ENCODE measurements around the gene GSC2.

The GSC2 gene

DNA sequence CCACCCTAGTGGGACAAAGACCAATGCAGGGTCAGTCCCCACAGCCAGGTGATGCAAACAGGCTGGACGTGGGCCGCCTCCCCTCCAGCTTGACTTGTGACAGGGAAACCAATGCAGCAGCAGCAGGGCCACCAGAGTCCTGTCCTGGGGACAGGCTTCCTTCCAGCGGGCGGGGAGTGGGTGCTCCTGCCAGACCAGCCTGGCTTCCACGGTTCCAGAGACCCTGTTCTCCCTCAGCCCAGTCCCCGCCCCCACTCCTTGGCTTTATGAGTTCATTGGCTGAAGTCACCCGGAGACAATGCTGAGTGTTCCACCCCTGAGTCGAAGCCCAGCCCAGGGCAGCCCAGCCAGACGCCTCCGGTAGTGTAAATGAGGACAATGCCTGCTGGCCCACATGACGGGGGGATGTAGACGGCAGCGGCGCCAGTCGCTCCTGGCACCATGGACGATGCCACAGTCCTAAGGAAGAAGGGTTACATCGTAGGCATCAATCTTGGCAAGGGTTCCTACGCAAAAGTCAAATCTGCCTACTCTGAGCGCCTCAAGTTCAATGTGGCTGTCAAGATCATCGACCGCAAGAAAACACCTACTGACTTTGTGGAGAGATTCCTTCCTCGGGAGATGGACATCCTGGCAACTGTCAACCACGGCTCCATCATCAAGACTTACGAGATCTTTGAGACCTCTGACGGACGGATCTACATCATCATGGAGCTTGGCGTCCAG, 19.0 kb downstream of the GSC2 start, which contains the start of gene TSSK2:
TSS of gene TSSK2 (plus strand) at position 350 of the 726 bp plus-strand sequence. CDS start at position 442, 92 bp downstream.
- DNase-seq (ENCODE audit: extremely low spot score), result no peak
- ChIA-PET CTCF (no interaction called here), POLR2A (interaction anchor here (3.0 kb wide), 1 partner anchor 13 kb away, joined by 10 read pairs; the partner anchor contains the start of gene ESS2)
- TF ChIP-seq LEF1 (IDR thresholded peaks at IDR 0.05; ENCODE audit: borderline replicate concordance) (no peak), SP1 (IDR thresholded peaks at IDR 0.05) (no peak), NFRKB (IDR thresholded peaks at IDR 0.05) (no peak), ARNT (IDR thresholded peaks at IDR 0.05) (no peak), FOXK2 (IDR thresholded peaks at IDR 0.05) (no peak), FOXA1 (IDR thresholded peaks at IDR 0.05) (no peak), SUZ12 (IDR thresholded peaks at IDR 0.05) (no peak), ELF4 (IDR thresholded peaks at IDR 0.05) (no peak), TARDBP (IDR thresholded peaks at IDR 0.05) (no peak), FOXM1 (IDR thresholded peaks at IDR 0.05; ENCODE audit: borderline replicate concordance) (no peak), ZNF384 (IDR thresholded peaks at IDR 0.05) (no peak), BHLHE40 (IDR thresholded peaks at IDR 0.05; ENCODE audit: borderline replicate concordance) (no peak), HDGF (IDR thresholded peaks at IDR 0.05; ENCODE audit: borderline replicate concordance) (no peak), CTBP1 (IDR thresholded peaks at IDR 0.05; ENCODE audit: borderline replicate concordance) (no peak), L3MBTL2 (conservative IDR thresholded peaks at IDR 0.05) (no peak)
- TF ChIP-seq, protein P1, sequence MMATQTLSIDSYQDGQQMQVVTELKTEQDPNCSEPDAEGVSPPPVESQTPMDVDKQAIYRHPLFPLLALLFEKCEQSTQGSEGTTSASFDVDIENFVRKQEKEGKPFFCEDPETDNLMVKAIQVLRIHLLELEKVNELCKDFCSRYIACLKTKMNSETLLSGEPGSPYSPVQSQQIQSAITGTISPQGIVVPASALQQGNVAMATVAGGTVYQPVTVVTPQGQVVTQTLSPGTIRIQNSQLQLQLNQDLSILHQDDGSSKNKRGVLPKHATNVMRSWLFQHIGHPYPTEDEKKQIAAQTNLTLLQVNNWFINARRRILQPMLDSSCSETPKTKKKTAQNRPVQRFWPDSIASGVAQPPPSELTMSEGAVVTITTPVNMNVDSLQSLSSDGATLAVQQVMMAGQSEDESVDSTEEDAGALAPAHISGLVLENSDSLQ (IDR thresholded peaks at IDR 0.05), result no peak

DNA sequence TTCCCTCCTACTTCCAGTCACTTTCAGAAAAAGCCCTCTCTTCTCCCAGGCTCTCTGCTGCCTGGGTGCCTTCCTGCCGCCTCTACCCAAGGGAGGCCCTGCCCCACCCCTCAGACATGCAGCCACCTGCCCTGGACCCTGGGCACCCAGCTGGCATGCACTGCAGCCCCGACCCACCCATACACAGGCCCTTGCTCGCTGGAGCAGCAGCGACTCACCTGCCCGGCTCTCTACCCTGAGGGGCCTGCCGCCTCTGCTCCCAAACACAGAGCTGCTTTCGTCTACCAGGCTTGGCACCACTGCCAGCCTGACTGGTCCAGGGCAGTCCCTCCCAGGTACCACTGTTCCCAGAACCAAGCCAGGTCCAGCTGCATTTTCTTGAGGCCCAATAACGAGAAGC, 20.2 kb downstream of the GSC2 start:
- ChIA-PET CTCF (interaction anchor here (0.6 kb wide), 1 partner anchor 14 kb away, joined by 3 read pairs; the partner anchor contains the start of gene ESS2), POLR2A (interaction anchor here (3.0 kb wide), 1 partner anchor 15 kb away, joined by 10 read pairs; the partner anchor contains the start of gene ESS2)
- no peak for TF ChIP-seq BHLHE40 (IDR thresholded peaks at IDR 0.05; ENCODE audit: borderline replicate concordance)
- no peak for TF ChIP-seq FOXK2 (IDR thresholded peaks at IDR 0.05)
- TF ChIP-seq SUZ12 (IDR thresholded peaks at IDR 0.05), result no peak
- no peak for TF ChIP-seq CTBP1 (IDR thresholded peaks at IDR 0.05; ENCODE audit: borderline replicate concordance)
- no peak for TF ChIP-seq ZNF384 (IDR thresholded peaks at IDR 0.05)
- no peak for TF ChIP-seq HDGF (IDR thresholded peaks at IDR 0.05; ENCODE audit: borderline replicate concordance)
- no peak for TF ChIP-seq NFRKB (IDR thresholded peaks at IDR 0.05)
- no peak for TF ChIP-seq FOXA1 (IDR thresholded peaks at IDR 0.05)
- no peak for TF ChIP-seq ARNT (IDR thresholded peaks at IDR 0.05)
- TF ChIP-seq ELF4 (IDR thresholded peaks at IDR 0.05), result no peak
- TF ChIP-seq LEF1 (IDR thresholded peaks at IDR 0.05; ENCODE audit: borderline replicate concordance), result no peak
- no peak for TF ChIP-seq TARDBP (IDR thresholded peaks at IDR 0.05)
- TF ChIP-seq SP1 (IDR thresholded peaks at IDR 0.05), result no peak
- TF ChIP-seq, protein P1 (IDR thresholded peaks at IDR 0.05), result no peak
- TF ChIP-seq L3MBTL2 (conservative IDR thresholded peaks at IDR 0.05), result no peak
- DNase-seq (ENCODE audit: extremely low spot score), result no peak

DNA sequence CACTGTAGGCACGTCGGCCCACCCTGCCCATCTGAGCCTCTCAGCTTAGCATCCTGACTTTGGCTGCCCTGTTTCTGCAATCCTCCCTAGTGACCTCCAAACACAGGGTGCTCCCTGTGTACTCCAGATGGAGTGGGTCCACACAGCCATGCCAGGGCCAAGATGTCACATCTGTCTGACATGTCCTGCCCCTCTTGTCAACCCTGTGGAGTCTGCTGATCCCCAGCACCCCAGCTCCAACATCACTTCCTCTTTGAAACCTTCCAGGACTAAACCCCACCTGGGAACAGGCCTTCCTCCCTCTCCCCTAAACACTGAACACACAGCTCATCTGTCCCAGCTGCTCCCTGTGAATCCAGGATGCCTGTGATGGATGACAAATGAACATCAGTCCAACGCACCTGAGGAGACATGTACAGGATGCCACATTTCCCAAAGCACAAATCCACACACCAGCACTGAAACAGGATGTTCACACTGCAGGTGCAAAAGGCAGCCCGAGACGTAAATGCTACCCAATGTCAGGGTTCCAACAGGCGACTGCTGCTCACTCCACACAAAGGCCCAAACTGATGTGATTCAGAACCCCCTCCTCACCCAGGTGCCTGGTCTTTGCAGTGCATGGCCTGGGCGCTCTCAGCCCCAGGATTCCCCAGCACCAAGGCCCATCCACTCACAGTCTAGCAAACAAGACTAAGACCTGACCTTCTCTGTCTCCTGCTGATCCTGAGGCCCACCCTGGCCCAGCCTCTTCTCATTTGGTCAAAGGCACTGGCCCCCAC, 21.0 kb downstream of the GSC2 start:
- POLR2A ChIA-PET, result interaction anchor here (0.7 to 3.0 kb wide), 2 partner anchors 11 to 15 kb away, joined by 3 to 10 read pairs; partner anchors contain the start of gene ESS2
- TF ChIP-seq ARNT (IDR thresholded peaks at IDR 0.05) (no peak), SUZ12 (IDR thresholded peaks at IDR 0.05) (no peak), BHLHE40 (IDR thresholded peaks at IDR 0.05; ENCODE audit: borderline replicate concordance) (no peak), SP1 (IDR thresholded peaks at IDR 0.05) (no peak), LEF1 (IDR thresholded peaks at IDR 0.05; ENCODE audit: borderline replicate concordance) (no peak), L3MBTL2 (conservative IDR thresholded peaks at IDR 0.05) (no peak), FOXK2 (IDR thresholded peaks at IDR 0.05) (no peak), TARDBP (IDR thresholded peaks at IDR 0.05) (no peak), CTBP1 (IDR thresholded peaks at IDR 0.05; ENCODE audit: borderline replicate concordance) (no peak), HDGF (IDR thresholded peaks at IDR 0.05; ENCODE audit: borderline replicate concordance) (no peak), ELF4 (IDR thresholded peaks at IDR 0.05) (no peak), FOXM1 (IDR thresholded peaks at IDR 0.05; ENCODE audit: borderline replicate concordance) (no peak), ZNF384 (IDR thresholded peaks at IDR 0.05) (no peak), FOXA1 (IDR thresholded peaks at IDR 0.05) (no peak), NFRKB (IDR thresholded peaks at IDR 0.05) (no peak)
- TF ChIP-seq, protein P1 (IDR thresholded peaks at IDR 0.05), result no peak
- CTCF ChIA-PET, result no interaction called here
- no peak for DNase-seq (ENCODE audit: extremely low spot score)

DNA sequence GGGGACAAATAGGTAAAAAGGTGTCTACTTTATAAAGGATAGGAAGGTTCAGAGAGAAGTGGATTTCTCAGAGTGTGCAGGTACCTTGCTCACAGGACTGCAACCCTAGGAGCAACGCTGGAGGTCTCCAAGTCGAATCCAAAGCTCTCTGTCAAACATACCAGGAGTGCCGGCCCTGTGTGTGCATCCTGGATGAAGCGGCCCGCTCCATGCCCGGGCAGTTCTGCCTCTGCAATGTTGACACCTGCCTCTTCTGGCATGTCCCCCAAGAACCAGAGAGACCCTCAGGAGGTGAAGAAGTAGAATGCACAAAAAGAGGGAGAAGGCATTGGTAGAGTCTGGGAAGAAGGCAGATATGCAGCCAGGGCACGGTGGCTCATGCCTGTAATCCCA, 22.1 kb downstream of the GSC2 start:
- DNase-seq (ENCODE audit: extremely low spot score), result no peak
- POLR2A ChIA-PET, result no interaction called here
- CTCF ChIA-PET, result no interaction called here
- TF ChIP-seq, protein P1 (IDR thresholded peaks at IDR 0.05), result no peak
- no peak for TF ChIP-seq ELF4 (IDR thresholded peaks at IDR 0.05)
